Epithelial cell of esophagus (primary cell): ENCODE data around the gene TXLNA.
A peak's percentile ranks its signal among the peaks of the same experiment; 100 is the strongest.

ENCODE experiments used
- DNase-seq: peaks from one replicate; pipeline ENCODE4 v3.0.0; 2010; ENCODE audit warnings: low read depth
- H3K4me3 ChIP-seq: 2 replicates; pipeline ENCODE4 v1.5.1; 2011; ENCODE audit warnings: mild to moderate bottlenecking, low read length, control low read depth
- TF ChIP-seq, protein P1 (sequence below): IDR thresholded peaks from 2 replicates; pipeline ENCODE4 v1.5.1; 2011; ENCODE audit warnings: low read depth, mild to moderate bottlenecking, low read length, control low read depth, inconsistent platforms; ENCODE audit not compliant: insufficient read depth; ENCODE audit errors: missing control alignments

TXLNA gene

DNA sequence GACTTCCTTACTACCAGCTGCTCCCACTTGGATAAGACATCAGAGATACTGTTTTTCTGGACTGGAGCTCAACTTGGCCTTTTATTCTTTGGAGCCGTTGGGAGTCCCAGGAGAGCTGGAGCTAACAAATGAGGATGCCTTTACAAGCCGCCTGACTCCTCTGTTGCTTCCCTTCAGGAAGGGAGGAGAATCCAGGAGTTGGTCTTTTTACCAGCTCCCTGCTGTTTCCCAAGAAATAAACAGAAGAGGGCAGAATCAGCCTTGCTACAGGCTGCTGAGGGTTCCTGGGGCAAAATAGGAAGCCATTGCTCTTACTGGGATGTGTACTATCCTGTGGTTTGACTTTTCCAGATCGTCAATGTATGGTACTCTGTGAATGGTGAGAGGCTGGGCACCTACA is 44.2 kb downstream of the TXLNA start:
- no peak overlapping the region for H3K4me3 ChIP-seq
- no peak for DNase-seq
- TF ChIP-seq, protein P1, sequence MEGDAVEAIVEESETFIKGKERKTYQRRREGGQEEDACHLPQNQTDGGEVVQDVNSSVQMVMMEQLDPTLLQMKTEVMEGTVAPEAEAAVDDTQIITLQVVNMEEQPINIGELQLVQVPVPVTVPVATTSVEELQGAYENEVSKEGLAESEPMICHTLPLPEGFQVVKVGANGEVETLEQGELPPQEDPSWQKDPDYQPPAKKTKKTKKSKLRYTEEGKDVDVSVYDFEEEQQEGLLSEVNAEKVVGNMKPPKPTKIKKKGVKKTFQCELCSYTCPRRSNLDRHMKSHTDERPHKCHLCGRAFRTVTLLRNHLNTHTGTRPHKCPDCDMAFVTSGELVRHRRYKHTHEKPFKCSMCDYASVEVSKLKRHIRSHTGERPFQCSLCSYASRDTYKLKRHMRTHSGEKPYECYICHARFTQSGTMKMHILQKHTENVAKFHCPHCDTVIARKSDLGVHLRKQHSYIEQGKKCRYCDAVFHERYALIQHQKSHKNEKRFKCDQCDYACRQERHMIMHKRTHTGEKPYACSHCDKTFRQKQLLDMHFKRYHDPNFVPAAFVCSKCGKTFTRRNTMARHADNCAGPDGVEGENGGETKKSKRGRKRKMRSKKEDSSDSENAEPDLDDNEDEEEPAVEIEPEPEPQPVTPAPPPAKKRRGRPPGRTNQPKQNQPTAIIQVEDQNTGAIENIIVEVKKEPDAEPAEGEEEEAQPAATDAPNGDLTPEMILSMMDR: no peak

DNA sequence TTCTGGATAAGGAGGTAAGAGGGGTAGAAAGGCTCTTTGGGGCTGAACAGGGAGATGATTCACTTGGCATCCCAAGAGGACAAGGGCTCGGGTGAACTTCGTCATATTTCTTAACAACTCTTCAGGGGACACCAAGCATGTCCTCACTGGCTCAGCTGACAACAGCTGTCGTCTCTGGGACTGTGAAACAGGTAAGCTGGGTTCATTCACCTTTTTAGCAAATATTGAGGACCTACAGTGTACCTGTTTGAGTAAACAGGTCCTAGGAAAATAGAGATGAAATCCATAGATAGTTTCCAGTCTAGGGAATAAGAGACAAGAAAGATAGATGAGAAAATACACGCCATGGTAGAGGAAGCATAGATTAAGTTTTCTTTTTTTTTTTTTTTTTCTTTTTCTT is 44.8 kb downstream of the TXLNA start:
- DNase-seq: no peak
- no peak overlapping the region for H3K4me3 ChIP-seq
- TF ChIP-seq, protein P1: no peak

DNA sequence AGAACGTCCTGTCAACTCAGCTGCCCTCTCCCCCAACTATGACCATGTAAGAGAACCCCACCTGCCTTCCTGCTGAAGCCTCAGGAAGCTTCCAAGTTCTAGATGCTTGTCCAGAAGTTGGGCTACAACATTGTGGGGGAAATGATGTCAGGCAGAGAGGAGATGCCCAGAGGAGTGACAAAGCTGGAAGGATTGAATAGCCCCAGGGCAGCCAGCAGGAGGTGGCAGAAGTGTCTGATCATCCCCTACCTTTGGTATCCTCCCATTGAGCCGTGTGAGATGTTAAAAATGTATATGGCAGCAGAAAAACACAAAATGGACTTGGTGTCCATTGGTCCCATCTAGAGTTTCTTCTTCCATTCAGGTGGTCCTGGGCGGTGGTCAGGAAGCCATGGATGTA is 49.3 kb downstream of the TXLNA start:
- DNase-seq: no peak
- H3K4me3 ChIP-seq: no peak overlapping the region
- TF ChIP-seq, protein P1: no peak

DNA sequence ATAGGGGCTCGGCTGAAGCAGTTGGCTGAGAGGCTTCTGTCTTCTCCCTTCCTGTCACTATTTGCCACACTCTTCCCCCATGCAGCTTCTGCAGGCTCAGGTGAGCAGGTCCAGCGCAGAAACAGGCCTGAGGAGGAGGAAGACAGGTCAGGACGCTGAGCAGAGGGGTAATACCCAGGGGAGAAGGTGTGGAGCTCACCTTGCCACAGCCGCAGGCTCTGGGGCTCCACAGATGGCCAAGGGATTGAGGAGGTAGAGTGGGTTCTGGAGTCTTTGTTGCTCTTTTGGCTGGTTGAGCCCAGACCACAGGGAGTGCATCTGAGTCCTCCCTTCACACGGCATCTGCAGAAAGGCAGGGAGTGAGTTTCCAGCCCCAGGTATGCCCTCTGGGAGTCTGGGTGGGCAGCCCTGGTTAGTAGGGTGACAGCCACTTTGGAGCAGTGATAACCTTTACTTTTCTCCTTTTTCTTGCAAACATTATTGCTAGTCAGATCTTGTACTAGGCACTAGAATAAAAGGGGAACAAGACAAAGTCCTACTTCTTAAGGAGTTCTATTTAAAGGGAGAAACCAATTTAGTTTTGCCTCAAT is 52.5 kb downstream of the TXLNA start:
- H3K4me3 ChIP-seq: no peak overlapping the region
- DNase-seq: no peak
- TF ChIP-seq, protein P1: no peak

DNA sequence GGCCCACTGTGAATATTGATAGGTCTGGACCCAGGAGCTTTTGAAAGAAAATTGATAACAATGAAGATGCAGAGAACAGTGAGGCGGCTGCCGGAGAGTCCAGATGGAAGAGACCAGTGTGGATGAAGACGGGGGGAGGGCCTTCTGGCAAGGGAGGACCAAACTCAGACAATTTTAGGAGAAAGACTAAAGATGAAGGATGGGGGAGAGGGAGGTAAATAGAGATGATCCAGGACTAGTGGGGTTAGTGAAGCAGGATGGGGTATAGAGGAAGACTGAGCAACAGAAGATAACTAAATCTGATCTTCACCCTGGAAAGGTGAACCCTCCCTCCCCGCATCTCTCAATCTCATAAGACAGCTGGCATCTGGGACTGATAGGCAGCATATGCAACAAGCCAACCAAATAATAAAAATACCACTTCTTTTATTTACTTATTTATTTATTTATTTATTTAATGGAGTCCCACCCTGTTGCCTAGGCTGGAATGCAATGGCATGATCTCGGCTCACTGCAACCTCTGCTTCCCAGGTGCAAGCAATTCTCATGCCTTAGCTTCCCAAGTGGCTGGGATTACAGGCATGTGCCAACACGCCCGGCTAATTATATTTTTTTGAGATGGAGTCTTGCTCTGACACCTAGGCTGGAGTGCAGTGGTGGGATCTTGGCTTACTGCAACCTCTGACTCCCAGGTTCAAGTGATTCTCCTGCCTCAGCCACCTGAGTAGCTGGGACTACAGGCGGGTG is 53.3 kb downstream of the TXLNA start:
- DNase-seq: peak; percentile 62
- no peak overlapping the region for H3K4me3 ChIP-seq
- TF ChIP-seq, protein P1: no peak

DNA sequence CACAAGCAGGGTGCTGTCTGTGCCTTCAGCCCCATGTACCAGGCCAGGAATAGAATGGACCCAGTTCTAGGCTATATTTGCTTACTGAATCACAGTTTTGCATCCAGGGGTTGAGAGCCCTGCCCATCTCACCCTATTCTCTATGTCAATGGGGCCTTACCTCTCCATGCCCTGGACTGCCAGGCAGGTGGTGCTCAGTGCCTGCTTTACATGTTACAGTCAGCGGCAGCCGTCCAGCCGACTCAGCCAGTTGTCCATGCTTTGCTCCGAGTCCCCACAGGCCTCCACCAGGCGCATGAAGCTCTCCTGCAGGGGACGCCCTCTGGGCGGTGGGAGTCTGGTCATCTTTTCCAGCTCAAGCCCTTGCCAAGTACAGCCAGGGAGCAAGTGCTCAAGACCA is 55.3 kb downstream of the TXLNA start:
- no peak for DNase-seq
- no peak overlapping the region for H3K4me3 ChIP-seq
- TF ChIP-seq, protein P1: no peak

DNA sequence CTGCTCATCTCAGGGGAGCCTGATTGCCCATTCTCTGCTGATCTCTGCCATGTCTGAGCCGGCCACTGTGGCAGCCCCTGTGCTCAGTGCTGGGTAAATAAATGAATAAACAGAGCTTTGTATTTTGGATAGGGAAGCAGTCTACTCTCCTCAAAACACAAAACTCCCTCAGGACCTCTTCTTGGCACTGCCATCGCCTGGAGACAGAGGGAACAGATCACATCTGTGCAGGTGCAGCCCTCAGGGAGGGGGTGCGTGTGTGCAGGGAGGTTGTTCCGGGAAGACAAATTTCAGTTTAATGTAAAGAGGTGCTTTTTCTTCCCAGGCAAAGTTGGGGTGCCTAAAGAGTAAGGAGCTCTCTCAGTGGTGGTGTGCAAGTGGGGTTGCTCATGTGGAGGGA is 59.9 kb downstream of the TXLNA start:
- TF ChIP-seq, protein P1: no peak
- H3K4me3 ChIP-seq: no peak overlapping the region
- DNase-seq: no peak
